Measurements from ENCODE around the gene RNF144A.

- no peak for TF ChIP-seq CTCF (IDR thresholded peaks at IDR 0.05)
- TF ChIP-seq POLR2A (IDR thresholded peaks at IDR 0.05): no peak
- TF ChIP-seq POLR2AphosphoS5 (IDR thresholded peaks at IDR 0.05): no peak
- no peak for TF ChIP-seq EP300 (IDR thresholded peaks at IDR 0.05)
Observed at GRCh38 chr2:7032371-7032770, 115.2 kb downstream of the RNF144A start.

Measured in suprapubic skin (tissue), 4 donors.